A673 (cell line): ENCODE data around the gene SAP30BP.

Experiments used
- EZH2 ChIP-seq: fragments of 200-600 bp; sonication (generic); IDR thresholded peaks from 2 replicates; pipeline ENCODE4 v1.6.1; 2017; ENCODE audit warnings: borderline replicate concordance, low read depth, mild to moderate bottlenecking, mixed read lengths, antibody characterized with exemption, low read length; ENCODE audit not compliant: poor library complexity, severe bottlenecking
- TF ChIP-seq, protein P1 (sequence below): fragments of 300-800, 200-600 bp; sonication (generic); conservative IDR thresholded peaks from 2 replicates; pipeline ENCODE4 v1.5.1; 2017; ENCODE audit warnings: low read depth, mild to moderate bottlenecking, antibody characterized with exemption, low read length, moderate library complexity, mixed read lengths

DNA sequence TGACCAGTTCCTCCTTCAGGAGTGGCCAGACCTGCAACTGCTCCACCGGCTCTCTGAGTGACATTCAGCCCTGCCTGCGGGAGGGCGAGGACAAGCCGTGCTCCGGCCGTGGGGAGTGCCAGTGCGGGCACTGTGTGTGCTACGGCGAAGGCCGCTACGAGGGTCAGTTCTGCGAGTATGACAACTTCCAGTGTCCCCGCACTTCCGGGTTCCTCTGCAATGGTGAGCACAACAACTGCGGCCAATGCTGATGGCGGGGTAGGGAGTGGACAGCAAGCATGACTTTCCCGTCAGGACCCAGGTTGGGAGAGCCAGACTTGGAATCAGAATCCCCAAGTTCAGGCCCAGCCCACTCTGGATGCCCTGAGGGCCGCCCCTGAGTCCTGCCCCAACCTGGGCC is 66.3 kb downstream of the SAP30BP start:
- TF ChIP-seq, protein P1, sequence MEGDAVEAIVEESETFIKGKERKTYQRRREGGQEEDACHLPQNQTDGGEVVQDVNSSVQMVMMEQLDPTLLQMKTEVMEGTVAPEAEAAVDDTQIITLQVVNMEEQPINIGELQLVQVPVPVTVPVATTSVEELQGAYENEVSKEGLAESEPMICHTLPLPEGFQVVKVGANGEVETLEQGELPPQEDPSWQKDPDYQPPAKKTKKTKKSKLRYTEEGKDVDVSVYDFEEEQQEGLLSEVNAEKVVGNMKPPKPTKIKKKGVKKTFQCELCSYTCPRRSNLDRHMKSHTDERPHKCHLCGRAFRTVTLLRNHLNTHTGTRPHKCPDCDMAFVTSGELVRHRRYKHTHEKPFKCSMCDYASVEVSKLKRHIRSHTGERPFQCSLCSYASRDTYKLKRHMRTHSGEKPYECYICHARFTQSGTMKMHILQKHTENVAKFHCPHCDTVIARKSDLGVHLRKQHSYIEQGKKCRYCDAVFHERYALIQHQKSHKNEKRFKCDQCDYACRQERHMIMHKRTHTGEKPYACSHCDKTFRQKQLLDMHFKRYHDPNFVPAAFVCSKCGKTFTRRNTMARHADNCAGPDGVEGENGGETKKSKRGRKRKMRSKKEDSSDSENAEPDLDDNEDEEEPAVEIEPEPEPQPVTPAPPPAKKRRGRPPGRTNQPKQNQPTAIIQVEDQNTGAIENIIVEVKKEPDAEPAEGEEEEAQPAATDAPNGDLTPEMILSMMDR: no peak
- TF ChIP-seq EZH2: no peak
